Activated CD4-positive, alpha-beta T cell treated with anti-CD3 and anti-CD28 coated beads, Interleukin-2, amount 50 U/mL, for 48 hours (primary cell): Measurements from ENCODE around the gene SLC39A7.

ENCODE experiments used
- DNase-seq, 2 experiments: peaks; one replicate each; pipeline ENCODE4 v3.0.0-alpha.2; 2020

The SLC39A7 gene, protein sequence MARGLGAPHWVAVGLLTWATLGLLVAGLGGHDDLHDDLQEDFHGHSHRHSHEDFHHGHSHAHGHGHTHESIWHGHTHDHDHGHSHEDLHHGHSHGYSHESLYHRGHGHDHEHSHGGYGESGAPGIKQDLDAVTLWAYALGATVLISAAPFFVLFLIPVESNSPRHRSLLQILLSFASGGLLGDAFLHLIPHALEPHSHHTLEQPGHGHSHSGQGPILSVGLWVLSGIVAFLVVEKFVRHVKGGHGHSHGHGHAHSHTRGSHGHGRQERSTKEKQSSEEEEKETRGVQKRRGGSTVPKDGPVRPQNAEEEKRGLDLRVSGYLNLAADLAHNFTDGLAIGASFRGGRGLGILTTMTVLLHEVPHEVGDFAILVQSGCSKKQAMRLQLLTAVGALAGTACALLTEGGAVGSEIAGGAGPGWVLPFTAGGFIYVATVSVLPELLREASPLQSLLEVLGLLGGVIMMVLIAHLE

DNA sequence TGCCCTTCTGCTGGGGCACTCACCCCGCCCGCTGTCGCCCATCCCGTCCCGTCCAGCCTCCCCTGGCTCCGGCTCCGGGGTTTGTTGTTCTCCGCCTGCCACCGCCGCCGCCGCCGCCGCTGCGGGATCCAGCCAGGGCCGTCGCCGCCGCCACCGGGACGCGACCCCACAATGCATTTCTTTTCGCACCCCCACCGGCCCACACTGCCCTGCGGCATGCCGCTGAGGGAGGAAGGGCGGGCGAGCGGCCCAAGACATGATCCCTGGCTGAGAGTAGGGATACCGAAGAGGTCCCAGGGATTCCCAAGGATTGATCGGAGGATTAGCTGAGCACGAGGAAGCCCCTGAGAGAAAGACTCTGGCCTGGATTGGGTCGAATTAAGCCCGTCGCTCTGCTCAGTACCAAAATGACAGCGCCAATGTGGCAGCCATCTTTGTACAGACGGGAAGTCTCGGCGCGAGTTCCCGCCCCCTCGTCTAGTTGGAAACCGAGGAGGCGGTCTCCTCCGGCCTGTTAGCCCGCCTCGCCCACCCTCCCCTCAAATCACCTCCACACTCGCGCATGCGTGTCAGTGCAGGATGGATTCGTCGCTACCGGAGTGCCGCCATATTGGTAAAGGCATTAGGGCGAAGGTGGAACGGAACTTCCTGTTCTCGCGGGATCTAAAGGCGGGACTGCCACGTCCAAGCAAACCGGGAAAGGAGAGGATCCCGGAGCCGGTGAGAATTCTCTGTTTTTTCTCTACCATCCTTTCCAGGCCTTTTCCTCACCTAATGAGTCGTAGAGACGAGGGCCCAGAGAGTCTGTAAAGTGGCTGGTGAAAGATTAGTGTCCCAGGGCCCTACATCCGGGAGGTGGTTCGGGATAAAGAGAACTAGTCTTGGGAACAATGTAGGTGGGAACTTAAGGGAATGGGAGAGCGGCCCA, at the start of gene SLC39A7, which contains the start of gene RXRB:
SLC39A7 (plus strand) TSS at position 649 of the 928 bp plus-strand sequence. CDS start 379 bp downstream, outside the sequence.
RXRB (minus strand) TSS at position 447 of the 928 bp plus-strand sequence; CDS start at position 258, 189 bp downstream.
- DNase-seq: peak; percentile 99

DNA sequence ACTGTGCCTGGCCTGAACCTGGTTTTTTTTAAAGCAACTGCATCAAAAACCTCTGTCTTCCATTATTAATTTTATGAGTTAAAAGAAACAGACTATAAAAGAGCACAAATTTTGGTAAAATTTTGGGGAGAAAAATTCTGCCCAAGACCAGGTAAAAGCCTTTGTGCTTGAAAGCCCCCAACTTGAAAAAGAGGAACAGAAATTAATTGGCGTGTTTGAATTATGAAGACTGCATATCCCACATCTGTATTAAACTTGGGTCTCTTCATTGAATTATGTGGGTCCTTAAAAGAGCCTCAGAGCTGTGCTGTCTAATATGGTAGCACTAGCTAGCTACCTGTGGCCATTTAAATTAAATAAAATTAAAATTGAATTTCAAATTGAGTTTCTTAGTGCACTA, 49.6 kb upstream of the SLC39A7 start:
- DNase-seq: no peak

DNA sequence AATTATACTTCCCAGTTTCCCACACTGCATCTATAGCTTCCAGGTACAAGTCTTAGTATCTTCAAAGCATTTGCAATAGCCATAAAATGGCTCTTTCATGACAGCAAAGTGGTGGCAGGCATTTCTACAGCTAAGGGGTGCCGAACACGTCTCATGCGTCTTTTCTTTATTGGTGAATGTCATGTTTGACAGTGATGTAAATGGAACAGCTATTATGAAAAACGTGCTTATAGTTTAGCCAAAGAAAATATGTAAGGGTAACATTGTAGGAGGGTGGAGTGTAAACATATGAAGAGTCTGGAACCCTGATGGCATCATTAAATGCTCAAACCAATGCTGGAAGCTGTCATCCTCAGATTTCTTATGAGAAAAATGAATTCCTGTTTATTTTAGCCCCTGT, 46.3 kb upstream of the SLC39A7 start:
- DNase-seq: no peak

DNA sequence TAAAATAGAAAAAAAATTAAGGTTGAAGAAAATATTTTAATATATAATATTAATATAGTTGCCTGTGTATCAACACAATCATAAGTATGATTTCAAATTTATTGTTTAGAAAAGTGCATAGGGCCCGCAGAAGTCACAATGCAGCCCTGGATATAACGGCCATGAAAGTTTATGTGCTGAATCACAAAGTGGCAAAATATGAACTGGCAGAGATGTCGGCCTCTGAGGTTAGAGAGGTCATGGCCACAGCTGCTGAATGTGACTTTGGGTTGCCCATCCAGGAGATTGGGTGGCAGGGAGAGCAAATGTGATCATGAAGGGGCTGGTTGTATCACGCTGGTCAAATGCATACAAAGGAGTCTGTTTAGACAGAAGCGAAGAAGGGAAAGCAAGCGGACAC, 44.1 kb upstream of the SLC39A7 start:
- DNase-seq: no peak

DNA sequence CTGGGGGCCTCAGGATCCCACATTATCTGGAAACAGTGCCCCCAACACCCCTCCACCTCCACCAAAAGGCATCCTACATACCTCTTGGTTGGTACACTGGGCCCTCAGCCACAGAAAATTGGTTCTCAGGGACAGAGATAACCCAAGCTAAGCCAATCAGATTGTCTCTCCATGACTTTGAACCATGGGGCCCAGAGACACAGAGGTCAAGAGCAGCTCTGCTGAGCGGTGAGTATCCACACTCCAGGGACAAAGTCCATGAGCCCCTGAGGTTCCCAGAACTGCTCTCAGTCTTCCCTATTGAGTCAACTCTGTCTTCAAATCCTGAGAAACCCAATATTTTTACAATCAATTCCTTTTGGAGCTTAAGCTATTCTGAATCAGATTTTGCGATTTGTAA, 43.7 kb upstream of the SLC39A7 start:
- DNase-seq: no peak

DNA sequence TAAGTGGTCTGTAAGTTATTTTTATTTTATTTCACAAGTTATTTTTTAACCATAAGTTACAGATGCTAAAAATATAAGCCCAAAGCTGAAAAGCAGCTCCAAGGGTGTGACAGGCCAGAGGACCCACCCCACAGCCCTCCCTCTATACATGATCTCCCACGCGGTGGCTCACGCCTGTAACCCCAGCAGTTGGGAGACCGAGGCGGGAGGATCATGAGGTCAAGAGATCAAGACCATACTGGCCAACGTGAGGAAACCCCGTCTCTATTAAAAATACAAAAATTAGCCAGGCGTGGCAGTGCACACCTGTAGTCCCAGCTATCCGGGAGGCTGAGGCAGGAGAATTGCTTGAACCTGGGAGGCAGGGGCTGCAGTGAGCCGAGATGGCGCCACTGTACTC, 40.6 kb upstream of the SLC39A7 start:
- DNase-seq: no peak

DNA sequence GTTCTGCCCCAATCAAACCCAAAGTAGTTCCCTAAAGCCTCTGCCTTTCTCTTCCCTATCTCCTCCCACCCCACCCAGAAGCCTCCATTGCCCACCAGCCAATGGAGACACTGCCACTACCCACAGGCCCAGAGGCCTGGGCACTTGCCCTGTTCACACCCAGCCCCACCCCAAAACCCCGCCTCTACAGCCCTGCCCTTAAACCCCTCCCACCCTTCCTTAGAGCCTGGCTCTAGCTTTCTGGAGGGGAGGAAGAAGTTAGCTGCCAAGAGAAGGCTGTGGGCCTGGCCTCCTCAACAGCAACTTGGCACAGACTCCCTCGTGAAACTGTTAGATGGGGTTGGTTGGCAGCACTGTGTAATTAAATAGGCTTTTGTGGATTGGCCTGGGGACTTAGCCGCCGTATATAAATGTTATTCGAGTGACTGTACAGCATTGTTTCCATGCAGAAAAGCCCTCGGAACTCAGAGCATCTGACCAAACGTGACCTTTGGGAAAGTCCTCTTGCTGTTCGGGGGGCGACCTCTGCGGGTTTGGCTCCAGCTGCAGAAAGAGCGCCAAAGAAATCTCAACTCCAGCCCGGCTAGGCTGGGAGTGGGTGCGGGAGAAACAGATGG, 39.8 kb upstream of the SLC39A7 start:
- DNase-seq: no peak

DNA sequence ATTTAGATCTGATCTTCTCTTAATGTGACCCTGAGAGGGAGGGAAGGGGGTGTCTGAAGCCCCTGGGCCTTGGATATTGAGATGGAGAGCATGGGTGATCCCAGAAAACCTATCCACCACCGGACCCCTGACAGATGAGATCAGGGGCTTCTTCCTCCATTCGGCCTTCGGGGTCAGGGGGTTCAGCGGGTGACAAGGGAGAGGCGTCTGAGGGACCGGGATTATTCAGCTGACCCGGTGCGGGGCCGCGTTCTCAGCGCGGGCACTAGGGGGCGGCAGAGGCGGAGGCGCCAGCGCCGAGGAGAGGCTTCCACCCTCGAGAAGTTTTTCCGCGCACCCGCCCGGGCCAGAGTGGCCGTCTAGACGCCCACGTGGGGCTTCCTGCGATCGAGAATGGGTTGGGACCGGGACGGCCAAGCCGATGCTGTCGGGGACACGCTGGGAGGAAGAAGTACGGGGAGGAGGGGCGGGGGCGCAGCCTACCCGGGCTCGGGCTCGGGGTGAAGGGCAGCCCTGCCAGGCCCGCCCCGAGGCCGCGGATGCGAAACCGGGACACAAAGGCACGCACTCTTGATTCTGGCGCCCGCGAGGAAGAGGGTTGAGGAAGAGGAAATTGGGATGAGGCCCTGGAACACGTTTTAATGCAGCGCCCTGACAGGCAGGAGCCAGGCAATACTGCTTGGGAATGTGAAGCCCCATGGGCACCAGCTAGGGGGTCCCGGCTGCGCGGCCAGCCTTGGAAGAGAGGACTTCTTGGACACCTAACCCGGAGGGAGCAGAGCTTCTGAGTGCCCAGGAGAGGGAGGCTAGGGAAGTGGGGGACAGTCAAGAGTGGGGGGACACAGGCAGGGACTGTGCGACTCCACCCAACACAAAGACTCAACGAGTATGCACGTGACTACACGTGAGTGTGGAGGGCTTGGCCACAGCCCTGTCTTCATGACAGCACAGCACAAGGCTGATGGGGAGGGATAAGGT, 39.0 kb upstream of the SLC39A7 start:
- peak; percentile 86 to 90 for DNase-seq

DNA sequence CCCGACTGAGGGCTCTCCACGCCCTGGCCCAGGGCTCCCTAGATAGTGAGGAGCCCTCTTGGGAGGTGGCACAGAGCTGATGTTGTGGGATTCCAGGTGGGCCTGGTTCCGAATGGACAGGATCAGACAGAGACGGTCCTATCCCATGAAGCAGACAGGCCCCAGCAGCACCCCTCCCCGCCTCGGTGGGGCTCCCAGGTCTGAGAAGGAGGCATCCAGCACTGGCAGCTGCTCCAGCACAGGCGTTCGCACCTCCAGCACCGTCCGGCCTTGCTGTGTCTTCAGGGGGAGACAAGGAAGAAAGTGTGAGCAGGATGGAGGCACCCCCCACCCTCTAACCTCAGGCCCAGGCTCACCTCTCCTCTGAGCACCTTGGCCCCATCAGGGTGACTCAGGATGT, 37.1 kb upstream of the SLC39A7 start:
- DNase-seq: no peak

DNA sequence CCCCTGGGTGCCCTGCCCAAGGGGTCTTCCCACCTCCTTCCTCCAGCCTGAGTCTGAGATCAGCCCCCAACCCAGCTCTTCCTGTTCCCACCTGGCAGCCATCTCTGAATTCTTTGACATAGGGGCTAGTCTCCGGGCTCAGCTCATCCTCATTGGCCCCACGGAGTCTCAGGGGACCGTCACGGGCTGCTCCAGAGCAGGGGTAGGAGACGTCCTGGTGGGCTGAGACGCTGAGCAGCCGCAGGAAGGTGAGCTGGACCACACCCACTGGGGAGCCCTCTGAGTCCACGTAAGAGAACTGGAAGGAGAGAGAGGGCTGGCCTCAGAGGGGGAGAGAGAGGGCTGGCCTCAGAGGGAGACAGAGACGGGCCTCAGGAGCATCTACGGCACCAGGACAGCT, 36.5 kb upstream of the SLC39A7 start:
- DNase-seq: no peak

DNA sequence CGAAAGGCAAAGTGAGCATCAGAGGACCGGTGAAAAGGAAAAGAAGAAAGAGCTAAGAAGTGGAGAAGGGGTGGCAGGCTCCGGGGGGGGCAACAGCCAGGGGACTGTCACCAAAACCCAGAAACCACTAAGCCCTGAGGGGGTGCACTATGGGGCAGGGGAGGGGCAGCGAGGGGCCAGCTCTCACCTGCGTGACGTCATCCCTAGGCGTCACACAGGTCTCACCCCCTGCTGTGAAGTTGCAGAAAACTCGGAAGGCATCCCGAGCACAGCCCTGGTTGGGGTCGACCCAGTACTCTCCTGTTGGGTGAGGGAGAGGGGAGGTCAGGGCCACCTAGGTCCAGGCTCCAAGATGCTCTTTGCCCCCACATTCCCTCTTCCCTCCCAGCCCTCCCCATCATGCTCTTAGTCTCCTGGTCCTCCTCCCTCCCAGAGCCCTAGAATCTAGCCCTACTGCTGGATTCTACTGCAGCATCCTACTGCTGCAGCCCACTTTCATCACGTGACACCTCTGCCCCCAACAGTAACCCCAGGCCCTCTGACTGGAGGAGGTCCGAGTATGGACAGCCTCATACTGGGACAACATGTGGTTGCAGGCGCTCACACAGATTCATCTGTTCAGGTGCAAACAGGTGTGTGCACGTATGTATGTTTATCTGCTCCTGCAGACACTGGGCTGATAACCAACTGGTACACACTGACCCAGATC, 35.8 kb upstream of the SLC39A7 start:
- DNase-seq: no peak

DNA sequence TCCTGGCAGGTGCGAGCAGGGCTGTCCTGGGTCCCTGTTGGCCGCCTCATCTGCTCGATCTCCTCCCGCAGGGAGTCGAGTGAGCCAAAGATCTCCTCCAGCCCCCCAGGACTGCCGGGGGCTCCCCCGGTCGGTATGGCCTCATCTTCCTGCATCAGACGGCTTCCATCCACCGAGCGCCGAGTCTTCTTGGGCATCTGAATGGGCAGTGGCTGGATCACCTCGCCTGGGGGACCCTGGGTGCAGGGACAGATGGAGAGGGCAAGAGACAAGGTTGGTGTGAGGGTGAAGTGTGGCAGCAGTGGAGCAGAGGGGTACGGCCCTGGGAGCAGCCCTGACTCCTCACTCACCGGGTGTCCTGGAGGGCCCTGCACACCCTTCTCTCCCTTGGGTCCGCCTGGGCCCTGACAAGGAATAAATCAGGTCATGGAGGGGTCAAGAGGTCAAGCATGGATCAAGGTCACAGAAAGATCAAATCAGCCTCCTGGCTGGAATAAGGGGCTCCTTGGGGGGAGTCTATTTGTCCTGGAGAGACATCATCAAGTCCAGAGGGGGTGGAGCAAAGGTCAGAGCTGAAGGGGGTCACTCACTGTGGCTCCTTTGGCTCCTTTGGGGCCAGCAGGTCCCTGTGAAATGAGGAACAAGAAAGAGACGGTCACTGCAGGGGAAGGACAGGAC, 34.9 kb upstream of the SLC39A7 start:
- no peak for DNase-seq

DNA sequence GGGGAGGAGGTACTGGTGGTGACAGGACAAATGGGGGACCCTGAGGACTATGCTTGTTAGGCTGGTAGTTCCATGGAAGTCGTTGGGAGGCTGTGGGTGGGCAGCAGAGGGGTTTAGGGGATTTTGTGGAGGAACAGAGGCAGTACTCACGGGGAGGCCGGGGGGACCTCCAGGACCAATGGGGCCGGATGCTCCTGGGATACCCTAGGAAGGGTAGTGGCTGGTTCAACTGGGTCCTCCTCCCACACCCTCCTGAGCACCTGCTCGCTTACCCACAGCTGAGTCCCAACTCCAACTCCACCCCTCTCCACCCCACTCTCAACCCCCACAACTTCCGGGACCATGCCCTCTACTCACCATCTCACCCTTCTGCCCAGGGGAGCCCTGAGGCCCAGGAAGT, 34.3 kb upstream of the SLC39A7 start:
- no peak for DNase-seq

DNA sequence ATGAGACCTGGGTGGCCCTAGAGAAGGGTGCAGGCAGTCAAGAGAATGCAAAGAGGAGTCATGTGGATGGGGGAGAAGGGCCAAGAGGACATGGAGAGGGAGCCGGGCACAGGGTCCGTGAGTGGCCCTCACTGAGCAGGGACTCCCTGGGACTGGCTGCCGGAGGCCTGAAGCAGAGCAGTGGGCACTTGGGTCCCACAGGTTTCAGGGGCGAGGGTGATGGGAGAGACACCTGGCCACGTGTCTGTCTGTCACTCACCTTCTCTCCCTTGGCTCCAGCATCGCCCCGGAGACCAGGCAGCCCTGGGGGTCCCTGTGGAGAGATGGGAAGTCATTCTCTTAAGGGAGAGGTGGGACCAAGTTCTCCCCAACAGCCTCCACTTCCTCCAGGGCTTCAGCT, 33.9 kb upstream of the SLC39A7 start:
- no peak for DNase-seq

DNA sequence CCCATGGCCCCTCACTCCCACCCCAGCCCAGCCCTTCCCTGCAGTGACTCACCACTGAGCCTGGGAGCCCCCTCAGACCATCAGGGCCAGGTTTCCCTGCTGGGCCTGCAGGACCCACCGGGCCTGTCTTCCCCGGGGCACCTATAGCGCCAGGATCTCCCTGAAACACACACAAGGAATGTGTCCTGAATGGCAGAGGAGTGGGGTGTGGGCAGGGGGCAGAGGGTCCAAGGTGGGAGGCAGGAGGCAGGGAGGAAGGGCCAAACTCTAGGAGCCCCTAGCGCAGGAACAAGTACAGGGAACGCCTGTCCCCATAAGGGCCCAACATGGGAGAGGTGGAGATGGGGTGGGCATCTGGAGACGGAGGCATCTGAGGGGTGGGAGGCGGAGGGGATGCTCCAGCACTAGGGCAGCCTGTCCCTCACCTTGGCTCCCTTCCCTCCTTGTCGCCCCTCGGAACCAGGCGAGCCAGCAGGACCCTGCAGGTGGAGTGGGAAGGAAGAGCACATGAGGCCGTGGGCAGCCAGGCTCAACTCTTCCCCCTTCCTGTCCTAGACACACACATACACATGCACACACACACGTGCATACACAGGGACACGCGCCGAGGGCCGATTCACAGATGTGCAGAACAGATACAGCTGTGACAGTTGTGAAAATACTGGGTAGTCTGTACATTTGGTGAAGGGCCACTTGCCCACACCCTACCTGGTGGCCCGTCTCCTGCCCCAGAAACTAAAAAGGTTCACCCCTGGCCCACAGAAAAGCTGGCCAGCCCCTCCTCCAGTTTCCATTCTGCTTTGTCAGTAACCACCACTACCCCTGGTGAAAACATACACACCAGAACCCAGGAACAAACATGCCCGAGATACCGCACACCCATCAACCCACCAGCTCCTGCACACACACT, 33.0 kb upstream of the SLC39A7 start:
- no peak for DNase-seq

DNA sequence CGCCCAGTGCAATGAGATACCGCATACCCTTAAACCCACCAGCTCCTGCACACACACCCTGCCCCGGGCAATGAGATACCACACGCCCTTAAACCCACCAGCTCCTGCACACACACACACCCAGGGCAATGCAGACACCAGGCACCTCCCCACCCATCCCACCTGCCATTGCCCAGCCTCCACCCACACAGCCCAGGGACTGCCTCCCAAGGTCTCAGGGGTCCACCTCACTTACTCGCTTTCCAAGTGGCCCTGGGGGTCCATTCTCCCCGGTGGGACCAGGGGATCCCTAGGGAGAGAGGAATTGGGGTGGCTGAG, 32.4 kb upstream of the SLC39A7 start:
- no peak for DNase-seq

DNA sequence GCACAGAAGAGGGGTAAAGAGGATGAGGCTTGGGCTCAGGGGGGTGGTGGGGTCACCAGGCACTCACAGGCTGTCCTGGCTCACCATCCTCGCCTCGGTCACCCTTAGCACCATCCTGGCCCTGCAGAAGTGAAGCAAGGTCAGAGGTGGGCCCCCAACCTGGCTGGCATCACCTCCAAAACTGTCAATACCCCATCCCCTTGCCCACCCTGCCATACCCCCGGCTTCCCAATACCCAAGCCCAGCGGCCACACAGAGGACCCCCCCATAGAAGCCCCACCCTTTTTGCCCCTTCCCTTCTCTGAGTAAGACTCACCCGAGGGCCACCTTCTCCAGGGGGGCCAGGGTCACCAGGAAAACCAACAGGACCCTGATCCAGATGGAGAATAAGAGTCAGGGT, 32.0 kb upstream of the SLC39A7 start:
- DNase-seq: no peak

DNA sequence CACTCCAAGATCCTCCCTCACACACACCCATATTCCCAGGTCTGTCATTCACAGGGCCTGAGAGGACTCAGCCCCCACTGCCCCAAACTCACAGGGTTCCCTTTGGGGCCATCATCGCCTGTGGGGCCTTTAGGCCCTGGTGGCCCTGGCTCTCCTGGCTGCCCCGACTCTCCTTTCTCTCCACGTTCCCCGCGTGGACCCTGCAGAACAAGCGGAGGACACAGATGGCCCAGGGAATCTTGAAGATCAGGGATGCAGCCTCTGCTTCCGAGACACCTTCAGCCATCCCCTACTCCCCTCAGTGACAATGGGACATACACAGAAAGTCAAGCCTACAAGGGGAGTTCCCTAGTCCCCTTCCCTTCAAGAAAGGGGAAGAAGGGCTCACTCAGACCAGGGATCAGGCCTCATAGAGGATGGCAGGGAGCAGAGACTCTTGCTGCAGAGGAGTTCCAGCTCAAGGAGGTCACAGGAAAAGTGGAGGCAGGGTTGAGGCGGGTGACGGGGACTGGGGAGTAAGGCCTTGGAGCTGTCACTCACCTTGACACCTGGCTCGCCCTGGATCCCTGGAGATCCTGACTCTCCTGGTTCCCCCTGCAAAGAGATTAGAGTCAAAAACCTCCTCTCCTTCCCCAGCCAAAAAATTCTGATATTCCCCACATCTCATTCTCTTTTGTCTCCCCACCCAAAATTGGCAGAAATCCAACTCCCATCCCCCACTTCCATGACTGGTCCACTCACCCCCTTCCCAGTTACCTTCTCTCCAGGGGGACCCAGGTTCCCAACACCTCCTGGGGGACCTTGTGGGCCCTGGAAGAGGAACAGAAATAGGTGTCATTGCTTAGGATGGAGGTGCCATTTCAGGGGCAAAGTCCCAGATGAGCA, 31.1 kb upstream of the SLC39A7 start:
- DNase-seq: no peak
